PFSK-1 (cell line): ENCODE results near the gene CIAO2B.

Experiments used
- FOXP2 ChIP-seq: optimal IDR thresholded peaks from 2 replicates; pipeline ENCODE3; 2011; ENCODE audit warnings: borderline replicate concordance, control low read depth, inconsistent platforms; ENCODE audit not compliant: insufficient read depth; ENCODE audit errors: extremely low read length, extremely low read depth
- POLR2AphosphoS5 ChIP-seq: IDR thresholded peaks from 2 replicates; pipeline ENCODE4 v1.6.1; 2012; ENCODE audit warnings: low read depth, mild to moderate bottlenecking, control low read depth, low read length, moderate library complexity
- SIN3A ChIP-seq: IDR thresholded peaks from 2 replicates; pipeline ENCODE4 v1.6.1; 2012; ENCODE audit warnings: mild to moderate bottlenecking, low read length, moderate library complexity, borderline replicate concordance; ENCODE audit not compliant: insufficient read depth
- TAF1 ChIP-seq: IDR thresholded peaks from 2 replicates; pipeline ENCODE4 v1.6.1; 2012; ENCODE audit warnings: low read length, control low read depth, borderline replicate concordance; ENCODE audit not compliant: insufficient read depth
- TF ChIP-seq, protein P1 (sequence below), 2 experiments: IDR thresholded peaks; 2 replicates each; pipeline versions ENCODE4 v1.6.1 to v1.8.0; 2011 to 2012; ENCODE audit warnings: low read depth in 2 of 2, low read length in 2 of 2, control low read depth in 1 of 2, inconsistent platforms in 1 of 2, mild to moderate bottlenecking in 1 of 2, moderate library complexity in 1 of 2; ENCODE audit not compliant: insufficient read depth in 1 of 2

The CIAO2B gene

DNA sequence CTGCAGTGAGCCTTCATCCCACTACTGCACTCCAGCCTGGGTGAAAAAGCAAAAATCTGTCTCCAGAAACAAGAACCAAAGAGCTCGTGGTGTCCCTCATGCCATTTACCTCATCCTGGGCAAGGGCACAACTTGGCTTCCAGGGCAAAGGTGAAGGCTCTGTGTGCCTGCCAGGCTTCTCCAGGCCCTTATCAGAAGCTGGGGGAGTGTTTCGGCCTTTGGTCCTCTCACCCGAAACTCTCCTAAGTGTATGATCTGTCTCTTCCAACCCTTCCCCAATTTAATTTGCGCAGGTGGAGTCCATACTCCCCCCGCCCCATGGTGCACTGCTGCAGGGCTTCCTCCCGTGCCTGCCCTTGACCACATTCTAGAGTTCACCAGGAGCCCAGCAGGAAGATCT, 2.3 kb upstream of the CIAO2B start:
- TF ChIP-seq TAF1 = no peak
- TF ChIP-seq, protein P1, sequence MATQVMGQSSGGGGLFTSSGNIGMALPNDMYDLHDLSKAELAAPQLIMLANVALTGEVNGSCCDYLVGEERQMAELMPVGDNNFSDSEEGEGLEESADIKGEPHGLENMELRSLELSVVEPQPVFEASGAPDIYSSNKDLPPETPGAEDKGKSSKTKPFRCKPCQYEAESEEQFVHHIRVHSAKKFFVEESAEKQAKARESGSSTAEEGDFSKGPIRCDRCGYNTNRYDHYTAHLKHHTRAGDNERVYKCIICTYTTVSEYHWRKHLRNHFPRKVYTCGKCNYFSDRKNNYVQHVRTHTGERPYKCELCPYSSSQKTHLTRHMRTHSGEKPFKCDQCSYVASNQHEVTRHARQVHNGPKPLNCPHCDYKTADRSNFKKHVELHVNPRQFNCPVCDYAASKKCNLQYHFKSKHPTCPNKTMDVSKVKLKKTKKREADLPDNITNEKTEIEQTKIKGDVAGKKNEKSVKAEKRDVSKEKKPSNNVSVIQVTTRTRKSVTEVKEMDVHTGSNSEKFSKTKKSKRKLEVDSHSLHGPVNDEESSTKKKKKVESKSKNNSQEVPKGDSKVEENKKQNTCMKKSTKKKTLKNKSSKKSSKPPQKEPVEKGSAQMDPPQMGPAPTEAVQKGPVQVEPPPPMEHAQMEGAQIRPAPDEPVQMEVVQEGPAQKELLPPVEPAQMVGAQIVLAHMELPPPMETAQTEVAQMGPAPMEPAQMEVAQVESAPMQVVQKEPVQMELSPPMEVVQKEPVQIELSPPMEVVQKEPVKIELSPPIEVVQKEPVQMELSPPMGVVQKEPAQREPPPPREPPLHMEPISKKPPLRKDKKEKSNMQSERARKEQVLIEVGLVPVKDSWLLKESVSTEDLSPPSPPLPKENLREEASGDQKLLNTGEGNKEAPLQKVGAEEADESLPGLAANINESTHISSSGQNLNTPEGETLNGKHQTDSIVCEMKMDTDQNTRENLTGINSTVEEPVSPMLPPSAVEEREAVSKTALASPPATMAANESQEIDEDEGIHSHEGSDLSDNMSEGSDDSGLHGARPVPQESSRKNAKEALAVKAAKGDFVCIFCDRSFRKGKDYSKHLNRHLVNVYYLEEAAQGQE (IDR thresholded peaks at IDR 0.05; ENCODE audit: insufficient read depth in 1 of 2, low read depth in 2 of 2, low read length in 2 of 2) = no peak
- TF ChIP-seq FOXP2 = no peak
- TF ChIP-seq SIN3A = no peak
- TF ChIP-seq POLR2AphosphoS5 = no peak

GRCh38 chr16:66935314-66936011, 1.3 kb upstream of the CIAO2B start, which contains the start of gene CES2:
TSS of gene CES2 (plus strand) at chr16:66935516. CDS start at chr16:66935636, 120 bp downstream.
- TF ChIP-seq FOXP2 (no peak), SIN3A (no peak)
- TF ChIP-seq, protein P1 (IDR thresholded peaks at IDR 0.05; ENCODE audit: insufficient read depth in 1 of 2, low read depth in 2 of 2, low read length in 2 of 2) = no peak

- TF ChIP-seq SIN3A (no peak), TAF1 (no peak), POLR2AphosphoS5 (no peak), FOXP2 (no peak)
- TF ChIP-seq, protein P1 (IDR thresholded peaks at IDR 0.05; ENCODE audit: insufficient read depth in 1 of 2, low read depth in 2 of 2, low read length in 2 of 2) = no peak
Measured at GRCh38 chr16:66933776-66934137, 445 bp downstream of the CIAO2B start.

DNA sequence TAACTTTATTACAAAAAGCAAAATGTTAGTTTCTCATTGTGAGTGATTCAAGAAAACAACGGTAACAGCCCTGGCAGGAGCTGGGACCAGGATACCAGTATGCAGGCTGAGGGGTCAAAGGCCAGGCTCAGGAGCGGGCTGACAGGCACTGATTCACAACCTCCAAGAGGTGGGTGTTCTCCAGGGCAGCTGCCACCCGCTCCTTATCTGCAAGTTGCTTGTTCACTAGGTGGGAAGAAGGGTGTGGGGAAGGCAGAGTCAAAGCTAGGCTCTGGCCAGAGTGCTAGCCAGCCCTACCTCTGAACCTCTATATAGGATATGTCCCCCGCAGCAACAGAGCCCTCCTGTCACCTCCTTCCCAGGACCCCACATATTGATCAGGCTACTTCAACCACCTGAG, 2.1 kb downstream of the CIAO2B start:
- no peak for TF ChIP-seq SIN3A
- TF ChIP-seq FOXP2 = no peak
- TF ChIP-seq, protein P1 (IDR thresholded peaks at IDR 0.05; ENCODE audit: insufficient read depth in 1 of 2, low read depth in 2 of 2, low read length in 2 of 2) = no peak
- TF ChIP-seq TAF1 = no peak
- TF ChIP-seq POLR2AphosphoS5 = no peak
